ENCODE results near the gene DCHS1.

DCHS1 gene

GRCh38 chr11:6673523-6674218, 18.1 kb upstream of the DCHS1 start:
- H3K27ac ChIP-seq, result no peak overlapping the region

GRCh38 chr11:6671991-6672390, 16.4 kb upstream of the DCHS1 start:
- no peak overlapping the region for H3K27ac ChIP-seq
- H3K4me3 ChIP-seq, result no peak overlapping the region

More at GRCh38 chr11:6673523-6674218, 18.1 kb upstream of the DCHS1 start:
- no peak overlapping the region for H3K4me3 ChIP-seq

DNA sequence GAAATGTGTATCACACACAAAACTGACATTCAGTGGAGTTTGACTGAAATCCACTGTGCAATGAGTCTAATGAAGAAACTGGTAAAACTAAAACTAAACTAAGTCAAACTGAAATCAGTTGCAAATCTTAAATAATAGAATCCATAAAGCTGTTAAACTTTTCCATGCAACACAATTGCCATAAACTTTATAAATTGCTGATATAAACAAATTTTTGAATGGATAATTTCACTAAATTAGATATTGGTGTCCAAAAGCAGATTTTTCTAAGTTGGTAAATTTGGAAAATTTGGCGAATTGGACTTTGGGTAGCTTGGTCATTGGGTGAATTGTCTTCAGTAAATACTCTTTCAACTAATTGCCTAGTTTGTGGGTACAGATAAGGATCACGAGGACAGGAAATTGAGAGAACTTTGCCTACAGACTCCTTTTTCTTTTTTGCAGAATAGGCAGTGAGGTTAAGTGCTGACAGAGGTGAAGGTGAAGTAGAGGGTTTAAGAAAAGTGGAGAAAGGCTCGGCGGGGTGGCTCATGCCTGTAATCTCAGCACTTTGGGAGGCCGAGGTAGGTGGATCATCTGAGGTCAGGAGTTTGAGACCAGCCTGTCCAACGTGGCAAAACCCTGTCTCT, 14.7 kb upstream of the DCHS1 start:
- H3K4me3 ChIP-seq, result no peak overlapping the region
- no peak overlapping the region for H3K27ac ChIP-seq

DNA sequence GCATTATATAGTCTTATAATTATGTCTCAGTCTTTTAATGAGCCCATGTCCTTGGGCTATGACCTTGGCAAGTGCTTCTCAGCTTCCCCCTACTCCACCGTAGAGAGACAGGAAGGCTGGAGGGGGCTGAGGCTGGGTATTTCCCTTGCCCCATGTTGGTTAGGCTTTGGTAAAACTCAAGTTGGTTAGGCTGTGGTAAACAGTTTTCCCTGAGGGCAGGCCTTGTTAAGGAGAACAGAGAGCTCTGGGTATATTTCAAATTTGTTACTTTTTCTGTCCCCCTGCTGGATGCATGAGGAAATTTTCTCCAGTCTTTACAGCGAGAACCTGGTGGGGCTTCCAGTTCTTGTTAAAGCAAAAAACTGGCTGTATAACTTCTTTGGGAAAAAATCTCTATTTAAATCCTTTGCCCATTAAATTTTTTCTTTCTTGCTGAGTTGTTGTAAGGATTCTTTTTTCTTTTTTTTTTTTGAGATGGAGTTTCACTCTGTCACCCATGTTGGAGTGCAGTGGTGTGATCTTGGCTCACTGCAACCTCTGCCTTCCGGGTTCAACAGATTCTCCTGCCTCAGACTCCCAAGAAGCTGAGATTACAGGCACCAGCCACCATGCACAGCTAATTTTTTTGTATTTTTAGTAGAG, 12.2 kb upstream of the DCHS1 start:
- no peak overlapping the region for H3K27ac ChIP-seq
- no peak overlapping the region for H3K4me3 ChIP-seq

- H3K27ac ChIP-seq, result no peak overlapping the region
- H3K4me3 ChIP-seq, result no peak overlapping the region
Observed at GRCh38 chr11:6666302-6667183, 10.9 kb upstream of the DCHS1 start.

DNA sequence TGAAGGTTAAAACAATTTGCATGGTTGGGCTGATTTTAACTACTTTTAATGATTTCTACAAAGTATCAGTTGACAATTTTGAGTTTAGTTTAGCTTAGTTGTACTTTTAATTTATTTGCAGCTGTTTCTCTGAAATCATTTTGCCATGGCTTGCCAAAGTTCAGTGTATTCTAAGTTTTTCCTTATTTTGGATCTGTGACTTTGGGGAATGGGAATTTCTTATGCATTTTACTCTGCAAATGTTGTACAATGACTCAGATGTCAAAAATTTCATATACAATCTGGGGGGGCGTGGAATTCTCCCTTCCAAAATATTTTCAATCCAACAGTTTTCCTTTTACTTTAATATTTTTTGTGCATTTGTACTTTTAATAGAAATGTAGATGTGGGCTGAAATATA, 8.9 kb upstream of the DCHS1 start:
- H3K4me3 ChIP-seq, result no peak overlapping the region
- no peak overlapping the region for H3K27ac ChIP-seq

DNA sequence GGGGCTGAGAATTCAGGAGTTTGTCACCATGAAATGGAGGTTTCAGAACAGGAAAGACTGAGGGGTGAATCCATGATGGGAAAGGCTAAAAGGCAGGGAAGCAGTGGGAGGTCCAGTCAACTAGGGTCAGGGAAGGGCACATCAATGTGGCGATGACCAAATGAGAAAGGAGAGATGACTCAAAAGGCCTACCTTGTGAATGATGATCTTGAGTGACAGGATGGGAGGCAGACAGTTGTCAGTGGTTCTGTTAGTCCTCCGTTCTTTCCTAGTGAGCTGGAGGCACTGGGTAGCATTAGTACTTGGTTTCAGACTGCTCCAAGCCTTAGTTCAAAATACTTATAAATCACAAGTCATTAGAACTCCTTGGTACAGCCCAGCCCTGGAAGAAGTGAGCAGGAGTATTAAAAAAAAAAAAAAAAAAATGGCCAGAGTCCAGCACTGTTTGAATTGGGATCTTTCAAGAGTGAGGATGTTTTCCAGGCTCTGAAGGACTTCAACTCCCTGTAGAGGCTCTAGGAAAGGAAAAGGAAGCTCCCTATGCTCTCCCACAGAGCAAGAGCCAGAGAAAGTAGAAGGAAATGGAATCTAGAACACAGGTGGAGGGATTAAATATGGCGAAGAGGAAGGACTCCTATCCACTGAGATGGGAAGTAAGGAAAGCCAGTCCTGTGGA, 8.3 kb upstream of the DCHS1 start:
- Histone ChIP-seq H3K27ac (no peak overlapping the region), H3K4me3 (no peak overlapping the region)

GRCh38 chr11:6660712-6661111, 5.1 kb upstream of the DCHS1 start:
- H3K27ac ChIP-seq, result no peak overlapping the region
- H3K4me3 ChIP-seq, result no peak overlapping the region

- no peak overlapping the region for H3K27ac ChIP-seq
- no peak overlapping the region for H3K4me3 ChIP-seq
Observed at GRCh38 chr11:6658647-6659046, 3.0 kb upstream of the DCHS1 start.

GRCh38 chr11:6657346-6657745, 1.7 kb upstream of the DCHS1 start:
- Histone ChIP-seq H3K4me3 (no peak overlapping the region), H3K27ac (no peak overlapping the region)

GRCh38 chr11:6656936-6657335, 1.3 kb upstream of the DCHS1 start:
- H3K4me3 ChIP-seq, result no peak overlapping the region
- peak overlapping the region in 1 of 21 experiments; percentile 47 for H3K27ac ChIP-seq

DNA sequence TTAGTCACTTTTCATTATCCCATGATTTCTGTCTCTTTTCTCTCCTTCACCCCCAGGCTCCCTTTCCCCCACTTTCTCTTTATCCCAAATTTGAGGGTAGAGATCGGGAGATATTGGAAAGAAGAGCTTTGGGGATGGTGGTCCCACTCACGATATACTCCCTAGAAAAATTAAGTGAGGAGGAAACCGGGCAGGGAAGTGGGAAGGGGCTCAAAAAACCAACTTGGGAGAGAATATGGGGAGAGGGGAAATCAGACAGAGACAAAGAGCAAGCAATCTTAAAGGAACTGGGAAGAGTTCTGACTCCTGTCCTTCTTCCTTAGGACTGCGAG, 941 bp upstream of the DCHS1 start:
- Histone ChIP-seq H3K4me3 (peak overlapping the region in 1 of 7 experiments; percentile 42), H3K27ac (peak overlapping the region in 6 of 21 experiments; percentile 22 to 79 (median 64))

GRCh38 chr11:6655020-6655789, 404 bp downstream of the DCHS1 start:
- H3K27ac ChIP-seq, result peak overlapping the region in 17 of 21 experiments; percentile 4 to 79 (median 61)
- peak overlapping the region; percentile 25 to 50 (median 31) for H3K4me3 ChIP-seq

DNA sequence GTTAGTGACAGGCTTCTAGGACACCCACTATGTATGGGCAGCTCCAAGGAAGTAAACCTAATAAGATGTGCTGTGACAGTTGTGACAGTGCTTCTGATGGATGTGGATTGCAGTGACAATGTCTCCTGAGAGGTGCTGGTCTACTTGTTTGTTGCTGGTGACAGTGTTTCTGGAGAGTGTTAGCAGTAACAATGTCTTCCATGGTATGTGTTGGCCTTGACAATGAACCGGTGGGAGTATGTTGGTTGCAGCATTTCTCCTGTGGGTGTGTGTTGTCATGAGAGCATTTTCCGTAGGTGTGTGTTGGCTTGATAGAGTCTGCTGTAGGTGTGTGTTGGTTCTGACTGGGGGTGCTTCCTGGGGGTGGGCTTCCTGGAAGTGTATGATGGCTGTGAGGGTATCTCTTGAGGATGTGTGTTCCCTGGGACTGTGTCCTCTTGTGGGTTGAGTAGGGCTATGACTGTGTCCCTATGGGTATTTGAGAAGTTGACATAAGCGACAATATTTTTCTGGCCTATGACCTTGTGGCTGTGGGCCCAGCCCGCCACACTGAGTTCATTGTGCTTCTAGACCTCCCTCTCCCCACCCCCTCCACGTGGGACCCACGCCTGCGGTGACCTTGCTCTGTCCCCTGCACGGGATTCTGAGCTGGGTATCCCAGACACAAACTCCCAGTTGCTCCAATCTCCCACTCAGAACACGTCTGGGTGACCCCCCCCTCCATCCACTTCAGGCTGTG, 1.2 kb downstream of the DCHS1 start:
- H3K4me3 ChIP-seq, result peak overlapping the region in 5 of 7 experiments; percentile 25 to 50 (median 41)
- peak overlapping the region in 12 of 21 experiments; percentile 4 to 79 (median 62) for H3K27ac ChIP-seq

GRCh38 chr11:6653656-6654055, 2.0 kb downstream of the DCHS1 start:
- Histone ChIP-seq H3K27ac (peak overlapping the region in 1 of 21 experiments; percentile 66), H3K4me3 (no peak overlapping the region)

GRCh38 chr11:6653097-6653496, 2.5 kb downstream of the DCHS1 start:
- no peak overlapping the region for H3K27ac ChIP-seq

DNA sequence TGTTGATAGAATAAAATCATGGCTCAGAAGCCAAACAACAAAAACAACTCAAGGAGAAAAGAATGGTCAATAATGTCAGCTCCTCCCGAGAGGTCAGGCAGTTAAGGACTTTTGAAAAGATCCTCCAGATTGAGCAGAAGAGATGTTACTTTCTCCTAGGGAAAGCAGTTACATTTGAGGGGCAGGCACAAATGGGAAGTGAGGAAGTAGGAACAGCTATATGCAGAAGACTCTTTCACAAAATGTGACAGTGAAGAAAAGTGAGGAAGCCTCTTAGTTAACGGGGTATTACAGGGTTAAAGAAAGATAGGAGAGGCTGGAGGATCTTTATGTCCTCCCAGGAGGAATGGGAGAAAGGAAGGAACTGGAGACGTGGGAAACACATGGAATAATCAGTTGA, 3.4 kb downstream of the DCHS1 start:
- H3K27ac ChIP-seq, result no peak overlapping the region
- H3K4me3 ChIP-seq, result no peak overlapping the region

More at GRCh38 chr11:6653097-6653496, 2.5 kb downstream of the DCHS1 start:
- H3K4me3 ChIP-seq, result no peak overlapping the region

- Histone ChIP-seq H3K27ac (no peak overlapping the region), H3K4me3 (no peak overlapping the region)
Observed at GRCh38 chr11:6650980-6651379, 4.6 kb downstream of the DCHS1 start.
